Subcutaneous adipose tissue (tissue), 4 donors: ENCODE measurements around the gene RPS6KC1. TPM values are rescaled to one million over a fixed set of nuclear protein-coding genes. Genes with fewer than 3 reads are reported as not detected.

Experiments used
- total RNA-seq, 4 donors: library from RNA; depleted of rRNA; stranded (reverse); fragments of >200 nt; gene quantifications; one replicate each; pipeline ENCODE4 v1.1.0, GENCODE V29; 2016
- TF ChIP-seq, protein P1 (sequence below): fragments of 450-650 bp; IDR thresholded peaks from one replicate; pipeline ENCODE4 v1.5.1; 2016; ENCODE audit warnings: low read depth, mild to moderate bottlenecking, control low read depth, antibody characterized with exemption, moderate library complexity

RPS6KC1 gene
- total RNA-seq, 4 donors from 2014 or later, result 22.6 to 30.7 (median 25.3) TPM

DNA sequence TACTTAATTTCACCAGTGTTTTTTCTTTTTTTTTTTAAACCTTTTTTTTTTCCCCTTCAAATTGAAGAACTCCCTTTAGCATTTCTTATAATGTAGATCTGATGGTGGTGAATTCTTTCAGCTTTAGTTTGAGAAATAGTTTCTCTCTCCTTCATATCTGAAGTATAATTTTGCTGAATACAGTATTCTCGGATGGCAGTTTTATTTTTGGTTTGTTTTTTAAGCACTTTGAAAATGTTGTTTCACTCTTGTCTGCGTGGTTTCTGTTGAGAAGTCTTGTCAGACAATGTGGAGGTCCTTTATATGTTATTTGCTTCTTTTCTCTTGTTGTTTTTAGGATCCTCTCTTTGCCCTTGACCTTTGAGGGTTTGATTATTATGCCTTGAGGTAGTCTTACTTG, 135.1 kb downstream of the RPS6KC1 start:
- TF ChIP-seq, protein P1, sequence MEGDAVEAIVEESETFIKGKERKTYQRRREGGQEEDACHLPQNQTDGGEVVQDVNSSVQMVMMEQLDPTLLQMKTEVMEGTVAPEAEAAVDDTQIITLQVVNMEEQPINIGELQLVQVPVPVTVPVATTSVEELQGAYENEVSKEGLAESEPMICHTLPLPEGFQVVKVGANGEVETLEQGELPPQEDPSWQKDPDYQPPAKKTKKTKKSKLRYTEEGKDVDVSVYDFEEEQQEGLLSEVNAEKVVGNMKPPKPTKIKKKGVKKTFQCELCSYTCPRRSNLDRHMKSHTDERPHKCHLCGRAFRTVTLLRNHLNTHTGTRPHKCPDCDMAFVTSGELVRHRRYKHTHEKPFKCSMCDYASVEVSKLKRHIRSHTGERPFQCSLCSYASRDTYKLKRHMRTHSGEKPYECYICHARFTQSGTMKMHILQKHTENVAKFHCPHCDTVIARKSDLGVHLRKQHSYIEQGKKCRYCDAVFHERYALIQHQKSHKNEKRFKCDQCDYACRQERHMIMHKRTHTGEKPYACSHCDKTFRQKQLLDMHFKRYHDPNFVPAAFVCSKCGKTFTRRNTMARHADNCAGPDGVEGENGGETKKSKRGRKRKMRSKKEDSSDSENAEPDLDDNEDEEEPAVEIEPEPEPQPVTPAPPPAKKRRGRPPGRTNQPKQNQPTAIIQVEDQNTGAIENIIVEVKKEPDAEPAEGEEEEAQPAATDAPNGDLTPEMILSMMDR, result no peak

DNA sequence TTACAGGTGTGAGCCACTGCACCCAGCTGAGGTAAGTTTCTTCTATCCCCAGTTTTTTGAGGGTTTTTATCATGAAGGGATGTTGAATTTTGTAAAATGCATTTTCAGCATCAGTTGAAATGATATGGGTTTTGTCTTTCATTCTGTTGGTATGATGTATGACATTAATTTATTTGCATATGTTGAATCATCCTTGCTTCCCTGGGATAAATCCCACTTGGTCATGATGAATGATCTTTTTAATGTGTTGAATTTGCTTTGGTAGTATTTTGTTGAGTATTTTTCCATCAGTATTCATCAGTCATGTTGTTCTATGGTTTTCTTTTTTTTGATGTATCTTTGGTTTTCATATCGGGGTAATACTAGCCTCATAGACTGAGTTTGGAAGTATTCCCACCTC, 141.0 kb downstream of the RPS6KC1 start:
- TF ChIP-seq, protein P1, result no peak

DNA sequence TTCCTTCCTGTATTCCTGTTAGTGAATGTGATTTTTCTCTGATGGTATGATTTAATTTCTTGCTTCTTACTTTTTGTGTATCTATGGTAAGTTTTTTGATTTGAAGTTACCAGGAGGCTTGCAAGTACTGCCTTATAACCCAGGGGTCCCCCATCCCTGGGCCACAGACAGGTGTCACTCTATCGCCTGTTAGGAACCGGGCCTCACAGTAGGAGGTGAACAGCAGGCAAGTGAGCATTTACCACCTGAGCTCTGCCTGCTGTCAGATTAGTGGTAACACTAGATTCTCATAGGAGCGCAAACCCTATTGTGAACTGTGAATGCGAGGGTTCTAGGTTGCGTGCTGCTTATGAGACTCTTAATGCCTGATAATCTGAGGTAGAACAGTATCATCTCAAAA, 143.3 kb downstream of the RPS6KC1 start:
- TF ChIP-seq, protein P1, result no peak

DNA sequence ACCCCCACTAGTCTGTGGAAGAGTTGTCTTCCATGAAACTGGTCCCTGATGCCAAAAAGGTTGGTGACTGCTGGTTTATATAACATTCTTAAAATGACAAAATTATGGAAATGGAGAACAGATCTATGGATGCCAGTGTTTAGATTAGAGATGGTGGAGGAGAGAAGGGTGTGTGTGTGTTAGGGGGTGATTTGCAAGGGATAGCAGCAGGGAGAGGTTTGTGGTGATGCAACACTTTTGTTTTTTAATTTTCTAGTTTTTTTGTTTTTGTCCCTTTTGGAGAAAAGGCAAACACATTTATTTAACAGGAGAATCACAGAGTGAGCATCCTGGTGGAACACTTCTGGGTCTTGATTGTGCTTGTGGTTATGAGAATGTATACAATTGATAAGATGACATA, 143.8 kb downstream of the RPS6KC1 start:
- TF ChIP-seq, protein P1, result no peak

DNA sequence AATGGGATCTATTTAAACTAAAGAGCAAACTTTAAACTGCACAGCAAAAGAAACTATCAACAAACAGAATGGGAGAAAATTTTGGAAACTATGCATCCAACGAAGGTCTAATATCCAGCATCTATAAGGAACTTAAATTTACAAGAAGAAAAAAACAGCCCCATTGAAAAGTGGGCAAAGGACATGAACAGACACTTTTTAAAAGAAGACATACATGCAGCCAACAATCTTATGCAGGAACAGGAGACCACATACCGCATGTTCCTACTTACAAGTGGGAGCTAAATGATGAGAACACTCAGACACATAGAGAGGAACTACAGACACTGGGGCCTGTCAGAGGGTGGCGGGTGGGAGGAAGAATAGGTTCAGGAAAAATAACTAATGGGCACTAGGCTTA, 149.6 kb downstream of the RPS6KC1 start:
- TF ChIP-seq, protein P1, result no peak

DNA sequence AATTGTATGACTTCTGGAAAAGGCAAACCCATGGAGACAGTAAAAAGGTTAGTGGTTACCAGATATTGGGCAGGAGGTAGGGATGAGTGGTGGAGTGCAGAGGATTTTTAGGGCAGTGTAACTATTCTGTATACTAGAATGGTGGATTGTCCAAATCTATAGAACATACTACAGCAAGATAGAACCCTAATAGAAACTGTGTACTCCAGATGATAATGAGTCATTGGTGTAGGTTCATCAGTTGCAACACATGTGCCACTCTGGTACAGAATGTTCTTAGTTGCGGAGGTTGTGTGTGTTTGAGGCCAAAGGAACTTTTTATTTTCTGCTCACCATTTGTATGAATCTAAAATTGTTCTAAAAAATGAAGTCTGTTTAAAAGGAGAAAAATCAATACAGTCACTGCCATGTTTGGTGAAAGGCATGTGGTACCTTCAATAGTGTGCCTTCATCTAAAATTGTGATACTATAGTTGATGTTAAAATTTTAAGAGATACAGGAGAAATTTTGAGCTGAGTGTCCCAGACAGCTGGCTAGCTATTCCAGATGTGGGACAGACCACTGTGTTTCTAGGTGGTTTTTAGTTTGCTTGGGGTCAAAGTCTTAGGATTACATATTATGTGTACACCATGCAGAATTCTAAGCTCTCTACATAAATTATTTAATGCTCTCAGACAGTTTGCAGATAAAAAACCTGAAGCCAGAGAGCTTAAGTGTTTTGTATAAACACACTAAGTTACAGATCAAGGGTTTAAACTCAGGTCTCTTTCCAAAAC, 150.5 kb downstream of the RPS6KC1 start:
- TF ChIP-seq, protein P1, result no peak

DNA sequence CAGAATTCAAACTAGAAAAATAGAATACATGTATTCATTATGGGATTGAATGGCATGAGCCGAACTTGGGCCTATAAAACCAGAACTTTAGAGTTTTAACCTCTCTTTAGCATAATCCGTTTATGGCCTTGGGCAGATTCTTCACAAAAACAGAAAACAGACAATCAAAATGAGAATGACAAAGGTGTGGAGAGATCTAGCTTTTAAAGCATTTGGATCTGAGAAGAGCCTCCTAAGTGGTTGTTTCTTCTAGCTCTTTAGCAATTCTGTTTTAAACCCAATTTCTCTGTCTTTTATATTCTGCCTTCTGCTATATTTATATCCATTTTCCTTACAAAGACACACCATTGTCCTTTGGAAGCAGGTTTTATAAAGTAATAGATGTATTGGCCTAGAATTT, 160.2 kb downstream of the RPS6KC1 start:
- TF ChIP-seq, protein P1, result no peak
